Measurements from ENCODE around the gene FHIT. TPM values are rescaled to one million over a fixed set of nuclear protein-coding genes. Genes with fewer than 3 reads are reported as not detected.

FHIT gene
- total RNA-seq, 1 experiment from 2014 or later, result 3.6 TPM

DNA sequence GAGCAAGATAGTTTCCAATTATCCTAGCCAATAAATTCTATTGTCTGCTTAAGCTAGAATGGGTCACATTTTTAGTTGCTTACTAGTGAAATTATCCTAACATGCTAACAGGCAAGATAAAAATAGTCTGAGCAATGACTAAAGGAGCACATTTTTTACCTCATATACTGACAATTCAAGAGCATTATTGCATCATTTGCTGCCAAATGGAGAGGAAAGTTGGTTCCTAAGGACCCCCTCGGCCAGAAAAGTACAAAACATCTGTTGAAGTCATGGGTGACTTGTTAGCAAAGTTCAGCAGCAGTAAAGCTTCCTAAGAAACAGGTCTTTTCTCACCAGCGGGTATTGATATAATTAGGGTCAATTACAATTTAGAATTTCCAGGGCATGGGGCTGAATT lies 1001.0 kb downstream of the FHIT start:
- Histone ChIP-seq H4K20me1 (ENCODE audit: low read length) (no peaks in the 10 kb centered on the region), H3K9ac (ENCODE audit: low read length) (no peak overlapping the region), H3K27me3 (ENCODE audit: low read length) (0 out of 2 replicates have a peak, but pooled peaks cover 9% of the 10 kb centered on the region), H3K27ac (ENCODE audit: low read length) (no peak overlapping the region), H2AFZ (ENCODE audit: low read length) (no peak overlapping the region), H3K79me2 (ENCODE audit: low read length) (no peaks in the 10 kb centered on the region), H3K4me3 (ENCODE audit: low read length) (no peak overlapping the region), H3K4me2 (ENCODE audit: low read length) (no peak overlapping the region), H3K9me3 (ENCODE audit: low read length) (no peaks in the 10 kb centered on the region), H3K9me2 (replicated peaks; ENCODE audit: low read length) (no peaks in the 10 kb centered on the region), H3K36me3 (ENCODE audit: low read depth, low read length) (no peaks in the 10 kb centered on the region), H3F3A (ENCODE audit: low read length, unreplicated experiment) (no peaks in the 10 kb centered on the region), H3K4me1 (ENCODE audit: insufficient read depth, low read length) (no peaks in the 10 kb centered on the region)
- TF ChIP-seq, protein P1, sequence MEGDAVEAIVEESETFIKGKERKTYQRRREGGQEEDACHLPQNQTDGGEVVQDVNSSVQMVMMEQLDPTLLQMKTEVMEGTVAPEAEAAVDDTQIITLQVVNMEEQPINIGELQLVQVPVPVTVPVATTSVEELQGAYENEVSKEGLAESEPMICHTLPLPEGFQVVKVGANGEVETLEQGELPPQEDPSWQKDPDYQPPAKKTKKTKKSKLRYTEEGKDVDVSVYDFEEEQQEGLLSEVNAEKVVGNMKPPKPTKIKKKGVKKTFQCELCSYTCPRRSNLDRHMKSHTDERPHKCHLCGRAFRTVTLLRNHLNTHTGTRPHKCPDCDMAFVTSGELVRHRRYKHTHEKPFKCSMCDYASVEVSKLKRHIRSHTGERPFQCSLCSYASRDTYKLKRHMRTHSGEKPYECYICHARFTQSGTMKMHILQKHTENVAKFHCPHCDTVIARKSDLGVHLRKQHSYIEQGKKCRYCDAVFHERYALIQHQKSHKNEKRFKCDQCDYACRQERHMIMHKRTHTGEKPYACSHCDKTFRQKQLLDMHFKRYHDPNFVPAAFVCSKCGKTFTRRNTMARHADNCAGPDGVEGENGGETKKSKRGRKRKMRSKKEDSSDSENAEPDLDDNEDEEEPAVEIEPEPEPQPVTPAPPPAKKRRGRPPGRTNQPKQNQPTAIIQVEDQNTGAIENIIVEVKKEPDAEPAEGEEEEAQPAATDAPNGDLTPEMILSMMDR (conservative IDR thresholded peaks at IDR 0.05; ENCODE audit: low read depth, low read length), result no peak
- no peak for TF ChIP-seq EZH2 (IDR thresholded peaks at IDR 0.05; ENCODE audit: low read length, unreplicated experiment)
- TF ChIP-seq EZH2phosphoT487 (IDR thresholded peaks at IDR 0.05; ENCODE audit: borderline replicate concordance, low read length), result no peak
- no TSS peak for BruUV-seq (replicated peaks)
- CTCF ChIA-PET, result no interaction called here
- DNase-seq (no peak), ATAC-seq (no peak)
- POLR2A ChIA-PET (ENCODE audit: unreplicated experiment), result no interaction called here
- intact Hi-C loops (cut with micrococcal nuclease), result no loop called here

DNA sequence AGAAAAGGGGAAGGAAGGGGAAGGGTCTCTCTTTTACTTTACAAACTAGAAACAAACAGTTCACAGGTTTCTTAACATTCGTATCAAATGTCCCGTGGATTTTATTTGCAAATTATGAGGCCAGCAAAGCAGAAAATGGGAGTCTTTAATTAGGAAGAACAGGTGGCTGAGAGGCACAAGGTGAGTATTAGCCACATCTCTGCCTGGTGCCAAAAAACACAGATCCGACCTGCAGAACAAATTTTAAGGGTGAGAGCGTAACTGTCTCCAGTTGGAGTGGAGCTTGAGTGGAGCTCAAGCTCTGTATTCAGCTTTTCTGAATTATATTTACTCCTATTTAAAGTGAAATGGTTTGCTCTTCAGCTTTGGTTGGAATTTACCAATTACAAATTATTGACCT lies 1004.9 kb downstream of the FHIT start:
- Histone ChIP-seq H3K4me3 (ENCODE audit: low read length) (no peak overlapping the region), H2AFZ (ENCODE audit: low read length) (no peak overlapping the region), H3K9me3 (ENCODE audit: low read length) (no peaks in the 10 kb centered on the region), H3K4me1 (ENCODE audit: insufficient read depth, low read length) (no peaks in the 10 kb centered on the region), H3K9me2 (replicated peaks; ENCODE audit: low read length) (no peaks in the 10 kb centered on the region), H3K4me2 (ENCODE audit: low read length) (no peak overlapping the region), H3K79me2 (ENCODE audit: low read length) (no peaks in the 10 kb centered on the region), H3K9ac (ENCODE audit: low read length) (no peak overlapping the region), H3K27me3 (ENCODE audit: low read length) (0 out of 2 replicates have a peak, but pooled peaks cover 9% of the 10 kb centered on the region), H4K20me1 (ENCODE audit: low read length) (no peaks in the 10 kb centered on the region), H3F3A (ENCODE audit: low read length, unreplicated experiment) (no peaks in the 10 kb centered on the region), H3K36me3 (ENCODE audit: low read depth, low read length) (no peaks in the 10 kb centered on the region), H3K27ac (ENCODE audit: low read length) (no peak overlapping the region)
- no TSS peak for BruUV-seq (replicated peaks)
- POLR2A ChIA-PET (ENCODE audit: unreplicated experiment), result no interaction called here
- ATAC-seq, result no peak
- TF ChIP-seq EZH2 (IDR thresholded peaks at IDR 0.05; ENCODE audit: low read length, unreplicated experiment), result no peak
- TF ChIP-seq, protein P1 (conservative IDR thresholded peaks at IDR 0.05; ENCODE audit: low read depth, low read length), result no peak
- TF ChIP-seq EZH2phosphoT487 (IDR thresholded peaks at IDR 0.05; ENCODE audit: borderline replicate concordance, low read length), result no peak
- no peak for DNase-seq
- intact Hi-C loops (cut with micrococcal nuclease), result loop anchor here (1.0 kb wide), 1 partner anchor 17 kb away; no protein-coding TSS in a partner anchor
- CTCF ChIA-PET, result no interaction called here

DNA sequence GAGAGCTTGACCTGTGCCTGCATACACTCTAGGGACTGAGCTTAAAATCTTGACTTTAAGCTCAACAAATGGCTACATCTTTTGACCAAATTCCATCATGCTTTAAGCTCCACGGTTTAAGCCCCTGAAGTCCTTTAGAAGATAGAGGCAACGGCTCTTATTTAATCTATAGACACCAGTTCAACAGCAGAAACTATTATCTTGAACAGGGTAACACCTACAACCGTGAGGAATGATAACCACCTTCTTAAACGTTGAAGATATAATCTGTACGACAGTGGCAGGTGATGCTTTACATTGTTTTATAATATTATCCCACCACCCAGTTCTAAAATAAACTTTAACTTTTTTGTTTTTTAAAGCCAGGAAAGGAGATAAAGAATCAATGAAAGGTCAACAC lies 1007.8 kb downstream of the FHIT start:
- ChIA-PET POLR2A (ENCODE audit: unreplicated experiment) (no interaction called here), CTCF (no interaction called here)
- no peaks in the 10 kb centered on the region for H3K4me1 ChIP-seq (ENCODE audit: insufficient read depth, low read length)
- no peaks in the 10 kb centered on the region for H3K36me3 ChIP-seq (ENCODE audit: low read depth, low read length)
- no peak for ATAC-seq
- H4K20me1 ChIP-seq (ENCODE audit: low read length), result no peaks in the 10 kb centered on the region
- no TSS peak for BruUV-seq (replicated peaks)
- H3K27ac ChIP-seq (ENCODE audit: low read length), result no peak overlapping the region
- 0 out of 2 replicates have a peak, but pooled peaks cover 14% of the 10 kb centered on the region for H3K27me3 ChIP-seq (ENCODE audit: low read length)
- no peak overlapping the region for H2AFZ ChIP-seq (ENCODE audit: low read length)
- no peak overlapping the region for H3K4me3 ChIP-seq (ENCODE audit: low read length)
- H3F3A ChIP-seq (ENCODE audit: low read length, unreplicated experiment), result no peaks in the 10 kb centered on the region
- no peaks in the 10 kb centered on the region for H3K9me3 ChIP-seq (ENCODE audit: low read length)
- H3K4me2 ChIP-seq (ENCODE audit: low read length), result no peak overlapping the region
- intact Hi-C loops (cut with micrococcal nuclease), result no loop called here
- no peak for DNase-seq
- H3K9ac ChIP-seq (ENCODE audit: low read length), result no peak overlapping the region
- H3K9me2 ChIP-seq (replicated peaks; ENCODE audit: low read length), result no peaks in the 10 kb centered on the region
- H3K79me2 ChIP-seq (ENCODE audit: low read length), result no peaks in the 10 kb centered on the region
- no peak for TF ChIP-seq EZH2phosphoT487 (IDR thresholded peaks at IDR 0.05; ENCODE audit: borderline replicate concordance, low read length)
- TF ChIP-seq EZH2 (IDR thresholded peaks at IDR 0.05; ENCODE audit: low read length, unreplicated experiment), result no peak
- TF ChIP-seq, protein P1 (conservative IDR thresholded peaks at IDR 0.05; ENCODE audit: low read depth, low read length), result no peak

All from PC-3 (cell line).